ENCODE data around the gene NEUROG3.
"Not testable (repeated sequence)": the region's sequence is repeated elsewhere in the genome, so short reads cannot be mapped to it uniquely, and the experiment has no call there.

DNA sequence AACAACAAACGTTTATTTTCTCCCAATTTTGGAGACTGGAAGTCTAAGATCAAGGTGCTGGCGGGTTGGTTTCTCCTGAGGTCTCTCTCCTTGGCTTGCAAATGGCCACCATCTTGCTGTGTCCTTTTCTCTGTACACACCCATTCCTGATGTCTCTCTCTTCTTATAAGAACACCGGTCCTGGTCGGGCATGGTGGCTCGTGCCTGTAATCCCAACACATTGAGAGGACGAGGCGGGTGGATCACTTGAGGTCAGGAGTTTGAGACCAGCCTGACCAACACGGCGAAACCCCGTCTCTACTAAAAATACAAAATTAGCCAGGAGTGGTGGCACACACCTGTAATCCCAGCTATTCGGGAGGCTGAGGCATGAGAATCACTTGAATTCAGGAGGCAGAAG lies 36.7 kb downstream of the NEUROG3 start:
- not testable (repeated sequence) for TF ChIP-seq ARHGAP35 (CRISPR knock-in tag; IDR thresholded peaks at IDR 0.05; ENCODE audit: borderline replicate concordance); POLR2A (IDR thresholded peaks at IDR 0.05; ENCODE audit: insufficient read depth in 1 of 2, low read depth in 2 of 2, low read length in 2 of 2); TBP (CRISPR knock-in tag; IDR thresholded peaks at IDR 0.05)
